ENCODE data around the gene APOL1.

DNA sequence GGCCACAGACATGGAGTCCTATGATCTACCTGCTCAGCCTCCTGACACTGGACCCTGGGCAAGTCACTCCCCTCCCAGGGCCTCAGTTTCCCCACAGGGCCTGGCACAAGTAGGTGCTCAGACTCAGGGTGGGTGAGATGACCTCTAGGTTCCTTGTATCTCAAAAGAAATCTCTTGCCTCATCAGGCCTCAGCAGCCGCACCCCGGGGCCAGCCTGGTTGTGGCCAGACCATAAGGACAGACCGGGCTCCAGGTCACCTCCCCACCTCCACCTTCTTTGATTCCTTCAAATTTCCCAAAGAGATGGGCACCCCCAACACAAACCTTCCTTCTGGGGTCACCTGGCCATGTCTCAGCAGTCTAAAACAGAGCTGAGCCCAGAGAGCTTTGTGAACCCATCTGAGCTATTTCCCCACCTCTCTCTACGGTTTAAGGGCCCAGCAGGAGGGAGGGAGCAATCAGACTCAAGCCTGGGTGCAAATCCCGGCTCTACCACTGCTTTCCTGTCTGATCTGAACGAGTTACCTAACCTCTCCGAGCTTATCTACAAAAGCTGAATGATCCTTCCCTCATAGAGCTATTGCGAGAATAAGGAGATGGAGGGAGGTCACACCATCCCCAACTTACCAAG lies 48.8 kb upstream of the APOL1 start:
- TF ChIP-seq, protein P1, sequence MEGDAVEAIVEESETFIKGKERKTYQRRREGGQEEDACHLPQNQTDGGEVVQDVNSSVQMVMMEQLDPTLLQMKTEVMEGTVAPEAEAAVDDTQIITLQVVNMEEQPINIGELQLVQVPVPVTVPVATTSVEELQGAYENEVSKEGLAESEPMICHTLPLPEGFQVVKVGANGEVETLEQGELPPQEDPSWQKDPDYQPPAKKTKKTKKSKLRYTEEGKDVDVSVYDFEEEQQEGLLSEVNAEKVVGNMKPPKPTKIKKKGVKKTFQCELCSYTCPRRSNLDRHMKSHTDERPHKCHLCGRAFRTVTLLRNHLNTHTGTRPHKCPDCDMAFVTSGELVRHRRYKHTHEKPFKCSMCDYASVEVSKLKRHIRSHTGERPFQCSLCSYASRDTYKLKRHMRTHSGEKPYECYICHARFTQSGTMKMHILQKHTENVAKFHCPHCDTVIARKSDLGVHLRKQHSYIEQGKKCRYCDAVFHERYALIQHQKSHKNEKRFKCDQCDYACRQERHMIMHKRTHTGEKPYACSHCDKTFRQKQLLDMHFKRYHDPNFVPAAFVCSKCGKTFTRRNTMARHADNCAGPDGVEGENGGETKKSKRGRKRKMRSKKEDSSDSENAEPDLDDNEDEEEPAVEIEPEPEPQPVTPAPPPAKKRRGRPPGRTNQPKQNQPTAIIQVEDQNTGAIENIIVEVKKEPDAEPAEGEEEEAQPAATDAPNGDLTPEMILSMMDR (IDR thresholded peaks at IDR 0.05; ENCODE audit: low read depth, low read length, missing input control), result no peak
- TF ChIP-seq, protein P2, sequence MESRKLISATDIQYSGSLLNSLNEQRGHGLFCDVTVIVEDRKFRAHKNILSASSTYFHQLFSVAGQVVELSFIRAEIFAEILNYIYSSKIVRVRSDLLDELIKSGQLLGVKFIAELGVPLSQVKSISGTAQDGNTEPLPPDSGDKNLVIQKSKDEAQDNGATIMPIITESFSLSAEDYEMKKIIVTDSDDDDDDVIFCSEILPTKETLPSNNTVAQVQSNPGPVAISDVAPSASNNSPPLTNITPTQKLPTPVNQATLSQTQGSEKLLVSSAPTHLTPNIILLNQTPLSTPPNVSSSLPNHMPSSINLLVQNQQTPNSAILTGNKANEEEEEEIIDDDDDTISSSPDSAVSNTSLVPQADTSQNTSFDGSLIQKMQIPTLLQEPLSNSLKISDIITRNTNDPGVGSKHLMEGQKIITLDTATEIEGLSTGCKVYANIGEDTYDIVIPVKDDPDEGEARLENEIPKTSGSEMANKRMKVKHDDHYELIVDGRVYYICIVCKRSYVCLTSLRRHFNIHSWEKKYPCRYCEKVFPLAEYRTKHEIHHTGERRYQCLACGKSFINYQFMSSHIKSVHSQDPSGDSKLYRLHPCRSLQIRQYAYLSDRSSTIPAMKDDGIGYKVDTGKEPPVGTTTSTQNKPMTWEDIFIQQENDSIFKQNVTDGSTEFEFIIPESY (IDR thresholded peaks at IDR 0.05), result no peak
- no peak for TF ChIP-seq TAF1 (conservative IDR thresholded peaks at IDR 0.05)
- no peak for TF ChIP-seq SP1 (IDR thresholded peaks at IDR 0.05)
- TF ChIP-seq GABPA (IDR thresholded peaks at IDR 0.05 in 1 of 2, conservative IDR thresholded peaks at IDR 0.05 in 1 of 2), result no peak
- no peak for TF ChIP-seq JUND (IDR thresholded peaks at IDR 0.05)
- TF ChIP-seq FOXA1 (IDR thresholded peaks at IDR 0.05), result no peak
- TF ChIP-seq RXRA (IDR thresholded peaks at IDR 0.05), result no peak
- no peak for TF ChIP-seq EGR1 (IDR thresholded peaks at IDR 0.05; ENCODE audit: low read depth in 2 of 2)
